ENCODE data around the gene KIAA0232.

KIAA0232 gene

GRCh38 chr4:6839579-6839978, 57.1 kb downstream of the KIAA0232 start:
- TF ChIP-seq FOXP2 (optimal IDR thresholded peaks at IDR 0.05; ENCODE audit: control extremely low read depth, extremely low read length, insufficient read depth) = no peak
- TF ChIP-seq POLR2AphosphoS5 (IDR thresholded peaks at IDR 0.05; ENCODE audit: borderline replicate concordance, low read depth, low read length) = no peak
- no peak for TF ChIP-seq EZH2 (IDR thresholded peaks at IDR 0.05)
- H3K9ac ChIP-seq (ENCODE audit: insufficient read length) = no peak overlapping the region
- no peak for DNase-seq (ENCODE audit: low read depth, low spot score)
- peaks cover 4% of the 10 kb centered on the region; the same call in 1 of the 2 replicates for H3K36me3 ChIP-seq (ENCODE audit: insufficient read depth, low read length)
- no peak overlapping the region for H3K27ac ChIP-seq
- H3K4me3 ChIP-seq = no peak overlapping the region
- no peaks in the 10 kb centered on the region for H3K9me3 ChIP-seq (ENCODE audit: low read depth, low read length)

GRCh38 chr4:6840062-6840976, 57.8 kb downstream of the KIAA0232 start:
- Histone ChIP-seq H3K36me3 (ENCODE audit: insufficient read depth, low read length) (peaks cover 6% of the 10 kb centered on the region; the same call in 1 of the 2 replicates), H3K4me3 (no peak overlapping the region), H3K27ac (no peak overlapping the region), H3K9ac (ENCODE audit: insufficient read length) (no peak overlapping the region), H3K9me3 (ENCODE audit: low read depth, low read length) (no peaks in the 10 kb centered on the region)
- no peak for DNase-seq (ENCODE audit: low read depth, low spot score)
- no peak for TF ChIP-seq EZH2 (IDR thresholded peaks at IDR 0.05)
- no peak for TF ChIP-seq POLR2AphosphoS5 (IDR thresholded peaks at IDR 0.05; ENCODE audit: borderline replicate concordance, low read depth, low read length)
- no peak for TF ChIP-seq FOXP2 (optimal IDR thresholded peaks at IDR 0.05; ENCODE audit: control extremely low read depth, extremely low read length, insufficient read depth)

- Histone ChIP-seq H3K27ac (no peak overlapping the region), H3K4me3 (no peak overlapping the region), H3K36me3 (ENCODE audit: insufficient read depth, low read length) (peaks cover 26% of the 10 kb centered on the region; the same call in 1 of the 2 replicates), H3K9me3 (ENCODE audit: low read depth, low read length) (no peaks in the 10 kb centered on the region), H3K9ac (ENCODE audit: insufficient read length) (no peak overlapping the region)
- DNase-seq (ENCODE audit: low read depth, low spot score) = no peak
- TF ChIP-seq FOXP2 (optimal IDR thresholded peaks at IDR 0.05; ENCODE audit: control extremely low read depth, extremely low read length, insufficient read depth) (no peak), POLR2AphosphoS5 (IDR thresholded peaks at IDR 0.05; ENCODE audit: borderline replicate concordance, low read depth, low read length) (no peak), EZH2 (IDR thresholded peaks at IDR 0.05) (no peak)
Measured at GRCh38 chr4:6845027-6845426, 62.5 kb downstream of the KIAA0232 start.

DNA sequence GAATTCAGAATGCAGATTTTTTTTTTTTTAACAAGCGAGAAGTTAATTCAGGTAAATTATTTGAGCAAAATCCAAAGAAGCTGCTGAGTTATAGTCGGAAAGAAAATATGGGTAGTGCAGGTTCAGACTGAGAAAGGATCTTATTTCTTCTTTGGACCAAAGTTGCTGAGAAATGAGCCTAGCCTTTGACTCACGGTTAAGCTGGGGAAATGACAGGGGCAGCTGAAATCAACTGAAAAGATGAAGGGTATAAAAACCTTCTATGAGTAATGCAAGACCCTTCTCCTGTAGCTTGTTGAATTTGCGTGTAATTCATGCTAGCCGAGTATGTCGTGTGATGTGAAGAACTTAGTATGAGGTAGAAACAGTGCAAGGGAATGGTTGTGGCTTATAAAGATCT, 63.0 kb downstream of the KIAA0232 start:
- Histone ChIP-seq H3K4me3 (no peak overlapping the region), H3K9ac (ENCODE audit: insufficient read length) (no peak overlapping the region), H3K9me3 (ENCODE audit: low read depth, low read length) (no peaks in the 10 kb centered on the region), H3K36me3 (ENCODE audit: insufficient read depth, low read length) (peaks cover 26% of the 10 kb centered on the region; the same call in 1 of the 2 replicates), H3K27ac (no peak overlapping the region)
- TF ChIP-seq EZH2 (IDR thresholded peaks at IDR 0.05) (no peak), POLR2AphosphoS5 (IDR thresholded peaks at IDR 0.05; ENCODE audit: borderline replicate concordance, low read depth, low read length) (no peak), FOXP2 (optimal IDR thresholded peaks at IDR 0.05; ENCODE audit: control extremely low read depth, extremely low read length, insufficient read depth) (no peak)
- no peak for DNase-seq (ENCODE audit: low read depth, low spot score)

GRCh38 chr4:6847178-6847577, 64.7 kb downstream of the KIAA0232 start:
- Histone ChIP-seq H3K27ac (no peak overlapping the region), H3K9me3 (ENCODE audit: low read depth, low read length) (no peaks in the 10 kb centered on the region), H3K4me3 (no peak overlapping the region), H3K9ac (ENCODE audit: insufficient read length) (no peak overlapping the region), H3K36me3 (ENCODE audit: insufficient read depth, low read length) (peaks cover 33% of the 10 kb centered on the region; the same call in 1 of the 2 replicates)
- TF ChIP-seq POLR2AphosphoS5 (IDR thresholded peaks at IDR 0.05; ENCODE audit: borderline replicate concordance, low read depth, low read length) = no peak
- TF ChIP-seq FOXP2 (optimal IDR thresholded peaks at IDR 0.05; ENCODE audit: control extremely low read depth, extremely low read length, insufficient read depth) = no peak
- no peak for TF ChIP-seq EZH2 (IDR thresholded peaks at IDR 0.05)
- no peak for DNase-seq (ENCODE audit: low read depth, low spot score)

GRCh38 chr4:6848717-6849305, 66.3 kb downstream of the KIAA0232 start:
- no peak for DNase-seq (ENCODE audit: low read depth, low spot score)
- Histone ChIP-seq H3K9me3 (ENCODE audit: low read depth, low read length) (no peaks in the 10 kb centered on the region), H3K36me3 (ENCODE audit: insufficient read depth, low read length) (peaks cover 41% of the 10 kb centered on the region; the same call in 1 of the 2 replicates), H3K4me3 (no peak overlapping the region), H3K9ac (ENCODE audit: insufficient read length) (no peak overlapping the region), H3K27ac (no peak overlapping the region)
- TF ChIP-seq FOXP2 (optimal IDR thresholded peaks at IDR 0.05; ENCODE audit: control extremely low read depth, extremely low read length, insufficient read depth) (no peak), POLR2AphosphoS5 (IDR thresholded peaks at IDR 0.05; ENCODE audit: borderline replicate concordance, low read depth, low read length) (no peak), EZH2 (IDR thresholded peaks at IDR 0.05) (no peak)

- Histone ChIP-seq H3K36me3 (ENCODE audit: insufficient read depth, low read length) (peaks cover 40% of the 10 kb centered on the region; the same call in 1 of the 2 replicates), H3K4me3 (no peak overlapping the region), H3K9me3 (ENCODE audit: low read depth, low read length) (no peaks in the 10 kb centered on the region), H3K27ac (no peak overlapping the region), H3K9ac (ENCODE audit: insufficient read length) (no peak overlapping the region)
- DNase-seq (ENCODE audit: low read depth, low spot score) = no peak
- TF ChIP-seq EZH2 (IDR thresholded peaks at IDR 0.05) (no peak), FOXP2 (optimal IDR thresholded peaks at IDR 0.05; ENCODE audit: control extremely low read depth, extremely low read length, insufficient read depth) (no peak), POLR2AphosphoS5 (IDR thresholded peaks at IDR 0.05; ENCODE audit: borderline replicate concordance, low read depth, low read length) (no peak)
Measured at GRCh38 chr4:6849691-6850090, 67.2 kb downstream of the KIAA0232 start.

DNA sequence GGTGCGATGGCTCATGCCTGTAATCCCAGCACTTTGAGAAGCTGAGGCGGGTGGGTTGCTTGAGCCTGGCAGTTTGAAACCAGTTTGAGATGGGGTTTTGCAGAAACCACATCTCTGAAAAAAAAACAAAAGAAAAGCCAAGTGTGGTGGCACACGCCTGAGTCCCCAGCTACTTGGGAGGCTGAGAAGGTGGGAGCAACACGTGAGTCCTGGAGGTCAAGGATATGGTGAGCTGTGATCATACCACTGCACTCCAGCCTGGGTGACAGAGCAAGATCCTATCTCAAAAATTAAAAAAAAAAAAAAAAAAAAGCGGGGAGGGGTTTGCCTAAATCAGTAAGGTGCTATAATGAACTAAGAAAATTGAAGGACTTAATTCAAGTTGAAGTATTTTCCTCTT, 68.9 kb downstream of the KIAA0232 start:
- peaks cover 36% of the 10 kb centered on the region; the same call in 1 of the 2 replicates for H3K36me3 ChIP-seq (ENCODE audit: insufficient read depth, low read length)
- H3K4me3 ChIP-seq = no peak overlapping the region
- no peaks in the 10 kb centered on the region for H3K9me3 ChIP-seq (ENCODE audit: low read depth, low read length)
- no peak overlapping the region for H3K9ac ChIP-seq (ENCODE audit: insufficient read length)
- TF ChIP-seq FOXP2 (optimal IDR thresholded peaks at IDR 0.05; ENCODE audit: control extremely low read depth, extremely low read length, insufficient read depth) (no peak), EZH2 (IDR thresholded peaks at IDR 0.05) (no peak), POLR2AphosphoS5 (IDR thresholded peaks at IDR 0.05; ENCODE audit: borderline replicate concordance, low read depth, low read length) (no peak)
- no peak for DNase-seq (ENCODE audit: low read depth, low spot score)
- no peak overlapping the region for H3K27ac ChIP-seq
